ENCODE data around the gene MTMR12.

GRCh38 chr5:32312197-32312594, 543 bp downstream of the MTMR12 start:
- no peak for TF ChIP-seq CTCF (IDR thresholded peaks at IDR 0.05 in 8 of 11, conservative IDR thresholded peaks at IDR 0.05 in 3 of 11)
- TF ChIP-seq POLR2A (IDR thresholded peaks at IDR 0.05) = peak in 1 of 3 donors; percentile 34
